NCI-H146 (cell line): ENCODE data around the gene SH3BP5L.

Experiments used
- DNase-seq: peaks from one replicate; lab custom pipeline; 2025; lab: John Stamatoyannopoulos, UW

Gene SH3BP5L

DNA sequence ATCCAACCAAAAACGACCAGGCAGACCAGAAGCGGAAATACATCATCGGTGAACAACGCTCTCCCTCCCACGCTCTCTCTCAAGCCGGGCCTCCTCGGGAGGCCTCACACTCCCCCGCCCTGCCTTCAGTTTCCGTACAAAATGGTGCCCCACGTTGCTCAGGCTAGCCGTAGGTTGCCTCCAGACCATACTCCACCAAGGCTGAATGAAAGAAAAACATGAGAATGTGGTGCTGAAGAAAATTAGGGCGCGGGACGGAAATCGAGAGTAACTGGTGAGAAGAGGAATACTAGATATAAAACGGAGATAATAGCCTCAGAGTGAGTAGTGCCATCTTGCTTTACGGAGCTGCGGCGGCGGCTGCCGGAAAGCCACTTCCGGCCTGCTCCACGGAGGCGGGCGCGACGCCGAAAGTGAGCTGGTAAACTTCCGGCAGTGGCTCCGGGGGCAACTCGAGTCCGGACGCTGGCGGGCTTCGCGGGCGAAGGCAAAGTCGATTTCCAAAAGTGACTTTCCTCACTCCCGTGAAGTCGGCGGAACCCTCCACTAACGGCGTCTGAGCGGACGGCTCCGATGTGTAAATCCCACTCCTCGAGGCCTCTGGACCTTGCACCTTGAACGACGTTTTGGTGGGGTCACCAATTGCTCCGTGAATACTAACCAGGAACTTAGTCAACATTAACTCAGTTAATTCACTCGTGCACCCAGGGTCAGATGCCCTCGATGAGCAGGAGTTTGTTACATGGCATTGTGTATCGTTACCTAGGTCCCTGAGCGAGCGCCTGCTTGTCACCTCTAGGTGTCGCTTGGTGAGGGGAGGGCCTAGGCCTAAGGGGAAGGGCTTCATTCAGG, at the start of gene SH3BP5L:
SH3BP5L (minus strand) TSS at position 7 of the 852 bp plus-strand sequence. CDS start 980 bp downstream, outside the sequence.
- DNase-seq: peak; percentile 96

- peak; percentile 96 for DNase-seq
These were observed 48.3 kb upstream of the SH3BP5L start for GRCh38 chr1:248873993-248874533.

DNA sequence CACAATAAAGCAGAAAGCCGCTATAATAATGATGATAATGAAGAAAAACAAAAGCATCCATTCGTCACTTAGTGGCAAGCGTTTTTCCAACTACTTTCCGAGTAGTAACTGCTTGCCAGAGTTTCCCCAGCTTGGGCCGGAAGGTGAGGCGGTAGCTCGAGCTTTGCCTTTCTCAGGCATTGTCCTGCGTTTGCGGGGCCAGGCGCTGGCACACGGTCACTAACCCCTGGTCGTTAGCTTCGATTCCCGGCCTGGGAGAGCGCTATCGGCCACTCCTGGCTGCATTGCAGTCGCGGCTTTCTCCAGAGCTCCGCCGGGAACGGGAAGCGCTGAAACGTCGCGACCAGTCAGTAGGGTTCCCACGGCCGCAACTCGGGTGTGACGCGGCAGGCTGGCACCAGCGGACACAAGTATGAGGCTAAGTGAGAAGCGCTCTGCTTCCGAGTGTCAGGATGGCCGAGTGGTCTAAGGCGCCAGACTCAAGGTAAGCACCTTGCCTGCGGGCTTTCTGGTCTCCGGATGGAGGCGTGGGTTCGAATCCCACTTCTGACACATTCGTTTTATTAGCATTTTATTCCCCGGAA, 47.8 kb upstream of the SH3BP5L start:
- DNase-seq: peak; percentile 97

DNA sequence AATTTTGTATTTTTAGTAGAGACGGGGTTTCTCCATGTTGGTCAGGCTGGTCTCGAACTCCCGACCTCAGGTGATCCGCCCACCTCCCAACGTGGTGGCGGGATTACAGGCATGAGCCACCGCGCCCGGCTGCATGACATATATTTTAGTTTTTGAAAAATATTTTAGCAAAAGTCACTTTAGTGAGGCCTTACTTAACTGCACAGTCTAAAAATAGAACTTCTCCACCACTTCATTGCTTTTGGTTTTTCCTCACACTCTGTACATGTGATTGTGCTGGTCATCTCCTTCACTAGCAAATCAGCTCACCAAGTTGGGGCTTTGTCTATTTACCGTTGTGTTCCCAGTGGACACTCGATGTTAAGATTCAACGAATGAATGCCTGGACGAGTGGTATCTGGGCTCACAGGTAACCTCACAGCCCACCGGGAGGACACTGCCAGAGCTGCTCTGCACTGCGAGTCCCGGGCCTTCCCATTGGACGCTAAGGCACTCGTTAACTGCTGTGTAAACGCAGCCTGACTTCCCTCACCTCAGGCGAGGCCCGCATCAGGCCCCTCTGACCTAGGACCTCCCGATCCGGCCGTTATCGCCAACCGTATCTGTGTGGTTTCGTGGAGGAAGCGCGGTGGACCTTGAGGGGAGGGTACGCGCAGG, 47.2 kb upstream of the SH3BP5L start:
- DNase-seq: peak; percentile 95

- DNase-seq: no peak
These were observed 46.2 kb upstream of the SH3BP5L start for GRCh38 chr1:248871837-248872401.

DNA sequence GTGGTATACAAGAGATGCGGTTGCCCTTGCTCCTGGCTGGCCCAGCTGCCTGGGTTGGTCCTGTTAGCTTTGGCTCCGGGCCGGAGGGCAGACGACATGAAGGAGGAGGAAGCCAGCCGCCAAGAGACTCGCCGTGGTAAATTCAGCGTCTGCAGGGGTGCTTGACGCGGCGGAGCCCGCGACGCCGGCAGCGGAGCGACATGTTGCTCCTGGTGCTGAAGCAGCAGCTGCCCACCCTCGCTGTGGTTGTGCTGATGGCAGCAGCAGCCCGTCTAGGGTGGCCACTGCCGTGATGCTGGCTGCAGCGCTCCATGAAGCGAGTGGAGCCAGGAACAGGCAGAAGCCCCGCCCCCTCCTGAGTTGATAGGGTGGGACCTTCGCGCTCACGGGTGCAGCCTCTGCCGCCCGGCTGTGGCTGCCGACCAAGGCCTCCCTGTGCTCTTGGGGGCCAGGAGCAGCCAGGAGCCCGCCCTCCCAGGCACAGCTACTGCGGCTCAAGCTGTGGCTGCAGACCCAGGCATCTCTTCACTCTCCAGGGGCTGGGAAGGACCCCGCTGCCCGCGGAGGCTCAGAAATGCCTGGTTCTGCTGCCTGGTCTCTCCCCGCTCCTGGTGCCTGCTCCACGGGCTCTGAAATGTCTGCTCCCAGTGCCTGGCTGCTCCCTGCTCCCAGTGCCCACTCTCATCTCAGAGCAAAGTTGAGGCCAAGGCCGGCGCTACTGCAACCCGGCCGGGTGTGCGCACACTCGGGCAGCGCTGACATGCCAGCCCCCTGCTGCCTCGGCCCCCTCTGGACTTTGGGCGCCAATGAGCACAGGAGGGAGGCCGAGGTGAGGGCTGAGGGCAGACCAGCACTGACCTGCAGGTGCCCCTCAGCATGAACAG, 37.5 kb upstream of the SH3BP5L start:
- peak; percentile 98 for DNase-seq

DNA sequence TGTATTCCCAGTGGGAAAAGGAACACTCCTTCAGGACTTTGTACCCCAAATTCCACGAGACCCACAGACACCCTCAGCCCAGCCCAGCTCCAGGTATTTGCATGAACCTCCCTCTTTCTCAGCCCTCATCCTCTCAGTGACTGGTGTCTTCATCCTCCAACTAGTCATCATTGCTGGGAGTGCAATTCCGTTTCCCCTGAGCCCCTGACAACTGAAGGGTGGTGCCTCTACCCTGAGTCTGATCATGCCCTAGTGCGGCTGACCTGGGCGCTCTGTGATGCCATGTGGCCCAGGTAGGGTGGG, 36.9 kb upstream of the SH3BP5L start:
- no peak for DNase-seq

GRCh38 chr1:248861616-248862015, 35.9 kb upstream of the SH3BP5L start:
- DNase-seq: no peak

DNA sequence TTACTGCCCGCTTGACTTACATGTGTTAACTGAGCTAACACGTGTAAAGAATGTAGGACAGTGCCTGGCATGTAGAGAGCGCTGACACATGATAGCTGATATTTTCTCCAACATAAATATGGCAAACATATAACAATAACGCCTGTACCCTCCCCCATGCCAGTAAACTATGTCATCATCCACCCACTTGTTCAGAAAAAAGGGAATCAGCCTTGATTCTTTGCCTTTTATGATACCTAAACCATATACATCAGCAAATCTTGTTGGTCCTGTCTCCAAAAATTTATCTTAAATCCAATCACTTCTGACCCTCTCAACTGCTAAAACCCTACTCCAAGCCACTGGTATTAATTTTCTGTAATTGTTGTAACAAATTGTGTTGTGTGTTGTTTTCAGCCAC, 34.3 kb upstream of the SH3BP5L start:
- DNase-seq: no peak

DNA sequence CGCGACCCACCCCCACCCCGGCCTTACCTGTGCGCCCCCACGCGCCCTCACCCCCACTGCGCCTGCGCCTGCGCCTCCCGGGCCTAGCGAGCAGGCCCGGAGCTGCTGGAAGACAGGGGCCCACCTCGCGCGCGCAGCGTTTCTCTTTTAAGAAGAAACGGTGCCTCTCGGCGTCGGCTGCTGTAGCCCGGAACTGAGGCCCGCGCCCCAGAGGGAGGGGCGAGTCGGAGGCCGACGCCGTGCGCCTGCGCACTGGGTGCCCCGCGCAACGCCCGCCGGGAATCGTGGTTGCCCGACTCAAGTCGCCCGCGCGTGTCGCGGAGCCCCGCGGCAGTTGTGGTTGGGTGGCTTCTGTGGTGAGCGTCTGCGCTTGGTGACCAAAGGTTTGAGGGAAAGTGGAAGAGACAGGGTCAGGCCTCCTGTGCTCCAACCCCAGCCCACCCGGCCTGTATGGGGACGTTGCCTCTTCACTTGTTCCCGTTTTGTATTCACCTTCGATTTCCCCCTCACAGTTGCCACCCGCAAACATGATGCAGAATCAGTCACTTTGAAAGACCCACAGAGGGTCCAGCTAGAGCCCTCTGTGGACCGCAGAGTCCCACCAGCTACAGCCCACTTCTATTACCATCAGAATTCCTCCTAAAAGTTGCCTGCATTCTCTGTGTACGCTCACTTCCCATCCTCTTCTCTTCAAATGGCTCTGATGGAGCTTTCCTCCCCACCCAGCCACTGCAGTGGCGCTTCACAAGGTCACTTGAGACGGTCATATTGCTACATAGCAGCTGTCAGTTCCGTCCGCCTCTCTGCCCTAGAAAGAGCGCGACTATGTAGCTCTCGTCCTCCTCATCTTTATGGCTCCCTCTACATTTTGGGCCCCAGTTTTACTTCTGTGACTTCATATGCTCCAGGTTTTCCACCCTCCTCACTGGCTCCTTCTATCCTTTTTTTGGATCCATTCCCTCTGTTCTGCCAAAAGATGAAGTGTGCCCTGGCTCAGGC, 33.5 kb upstream of the SH3BP5L start, which contains the start of gene ZNF692:
ZNF692 (minus strand) TSS at position 195 of the 999 bp plus-strand sequence. CDS start 776 bp downstream, outside the sequence.
- peak; percentile 99 for DNase-seq

DNA sequence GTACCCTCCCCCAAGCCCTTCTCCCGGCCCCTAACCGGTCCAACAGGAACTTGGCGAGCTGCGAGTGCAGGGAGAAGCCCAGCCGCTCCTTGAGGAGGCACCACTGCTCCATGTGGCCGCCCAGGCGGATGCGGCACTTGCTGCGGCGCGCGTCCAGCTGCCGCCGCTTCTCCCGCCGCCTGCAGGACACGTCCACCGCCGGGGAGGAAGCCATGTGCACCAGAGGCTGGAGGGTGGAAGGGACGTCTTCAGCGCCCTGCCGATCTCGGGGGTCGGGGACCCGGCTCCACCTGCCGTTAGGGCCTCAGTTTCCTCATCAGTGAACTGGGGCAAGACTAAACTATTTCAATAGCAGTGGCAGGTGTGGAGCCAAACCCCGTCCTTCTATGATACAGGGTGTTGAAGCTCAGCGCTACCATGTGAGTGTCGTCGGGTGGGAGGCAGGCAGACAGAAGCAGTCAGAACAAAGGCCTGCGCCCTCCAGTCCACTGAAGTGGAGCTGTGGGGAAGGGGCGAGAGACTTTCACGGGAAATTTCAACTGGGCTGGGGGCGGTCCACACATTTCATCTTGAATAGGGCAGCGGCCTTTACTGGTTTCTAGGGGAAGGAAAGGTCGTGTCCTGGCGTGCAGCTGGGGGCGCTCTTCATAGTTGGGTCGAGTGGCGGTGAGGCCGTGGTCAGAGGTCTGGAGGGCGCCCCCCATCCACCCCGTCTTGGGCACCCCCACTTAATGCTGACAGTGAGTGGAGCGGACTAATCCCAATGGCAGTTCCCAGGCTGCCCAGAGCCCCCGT, 32.6 kb upstream of the SH3BP5L start:
- peak; percentile 84 for DNase-seq

- DNase-seq: no peak
These were observed 32.0 kb upstream of the SH3BP5L start for GRCh38 chr1:248857749-248858095.

DNA sequence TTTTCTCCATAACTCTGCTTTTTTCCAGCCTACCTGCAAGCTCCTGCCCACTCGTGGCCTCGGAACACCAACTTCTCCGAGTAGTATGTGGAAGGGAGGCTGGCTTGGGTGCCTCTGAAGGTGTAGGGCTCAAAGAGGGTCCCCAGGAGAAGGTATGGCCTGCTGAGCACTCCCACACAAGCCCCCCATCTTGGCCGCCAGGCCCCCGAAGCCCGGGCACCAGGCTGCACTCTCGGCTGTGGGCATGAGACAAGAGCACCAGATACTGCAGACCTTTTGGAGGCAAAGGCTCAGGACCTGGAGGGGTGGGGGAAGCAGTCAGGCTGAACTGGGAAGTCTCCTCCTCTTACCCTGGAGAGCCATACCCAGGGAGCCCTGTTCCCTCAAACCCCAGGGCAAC, 31.5 kb upstream of the SH3BP5L start:
- no peak for DNase-seq

DNA sequence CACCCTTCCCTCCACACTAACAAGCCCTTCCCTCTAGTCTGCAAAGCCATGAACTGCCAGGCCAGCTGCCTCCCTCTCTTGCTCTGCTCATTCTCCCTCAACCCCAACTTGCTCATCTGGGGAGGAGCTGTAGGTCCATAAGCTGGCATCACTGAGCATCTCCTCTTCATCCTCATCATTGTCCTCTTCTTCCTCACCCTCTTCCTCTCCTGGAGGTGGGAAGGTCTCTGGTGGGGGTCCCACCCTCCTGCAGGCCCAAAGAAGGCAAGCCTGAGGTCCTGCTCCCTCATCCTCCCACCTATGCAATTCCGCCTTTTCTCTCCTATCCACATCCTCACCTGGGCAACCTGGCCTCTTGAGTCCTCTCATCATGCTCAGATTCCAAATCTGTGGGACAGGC, 30.5 kb upstream of the SH3BP5L start:
- no peak for DNase-seq

DNA sequence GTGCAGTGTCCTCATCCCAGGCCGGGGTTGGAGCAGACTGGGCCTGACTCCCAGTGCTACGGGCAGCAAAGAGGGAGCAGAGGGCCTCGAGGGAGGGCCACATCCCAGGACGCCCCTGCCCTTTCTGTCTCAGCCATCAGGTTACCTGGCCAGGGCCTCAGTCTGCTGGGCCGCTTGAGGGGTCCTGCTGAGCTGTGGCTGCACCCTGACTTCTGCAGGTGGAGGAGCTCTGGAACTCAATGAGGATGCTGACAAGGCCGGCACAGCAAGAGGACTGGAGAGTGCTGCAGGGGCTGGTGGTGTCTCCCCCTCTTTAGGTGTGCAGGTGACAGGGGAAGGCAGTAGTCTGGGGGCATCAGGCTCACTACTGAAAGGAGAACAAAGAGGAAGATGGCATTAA, 29.9 kb upstream of the SH3BP5L start:
- no peak for DNase-seq

DNA sequence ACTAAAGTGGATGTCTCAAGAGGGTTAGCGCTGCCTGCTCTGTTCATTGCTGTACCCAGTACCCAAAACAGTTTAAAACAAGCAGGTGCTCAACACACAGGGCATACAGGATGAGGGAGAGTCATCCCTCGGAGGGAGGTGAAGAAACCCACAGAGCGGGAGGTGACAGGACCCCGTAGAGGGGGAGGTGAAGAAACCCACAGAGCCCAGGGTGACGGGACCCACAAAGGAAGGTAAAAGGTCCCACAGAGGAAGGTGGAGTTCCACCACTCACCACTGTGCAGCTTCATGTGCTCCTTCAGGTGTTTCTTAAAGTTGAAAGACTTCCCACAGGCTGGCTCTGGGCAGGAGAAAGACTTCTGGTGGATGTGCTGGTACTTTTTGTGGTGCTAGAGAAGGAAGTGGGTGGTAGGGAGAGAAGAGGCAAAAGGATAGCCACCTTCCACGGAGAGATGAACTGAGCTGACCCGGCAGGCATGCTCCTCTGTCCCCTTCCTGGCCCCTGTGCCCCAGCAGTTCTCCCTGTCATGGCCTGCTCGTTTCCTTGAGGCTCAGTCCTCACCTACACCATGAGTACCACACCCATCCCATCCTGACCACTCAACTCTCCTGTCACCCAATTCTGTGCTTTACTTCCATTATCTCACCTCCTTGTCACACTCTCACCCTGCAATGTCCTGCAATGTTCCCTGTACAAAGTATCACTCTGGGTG, 28.1 kb upstream of the SH3BP5L start:
- DNase-seq: no peak

DNA sequence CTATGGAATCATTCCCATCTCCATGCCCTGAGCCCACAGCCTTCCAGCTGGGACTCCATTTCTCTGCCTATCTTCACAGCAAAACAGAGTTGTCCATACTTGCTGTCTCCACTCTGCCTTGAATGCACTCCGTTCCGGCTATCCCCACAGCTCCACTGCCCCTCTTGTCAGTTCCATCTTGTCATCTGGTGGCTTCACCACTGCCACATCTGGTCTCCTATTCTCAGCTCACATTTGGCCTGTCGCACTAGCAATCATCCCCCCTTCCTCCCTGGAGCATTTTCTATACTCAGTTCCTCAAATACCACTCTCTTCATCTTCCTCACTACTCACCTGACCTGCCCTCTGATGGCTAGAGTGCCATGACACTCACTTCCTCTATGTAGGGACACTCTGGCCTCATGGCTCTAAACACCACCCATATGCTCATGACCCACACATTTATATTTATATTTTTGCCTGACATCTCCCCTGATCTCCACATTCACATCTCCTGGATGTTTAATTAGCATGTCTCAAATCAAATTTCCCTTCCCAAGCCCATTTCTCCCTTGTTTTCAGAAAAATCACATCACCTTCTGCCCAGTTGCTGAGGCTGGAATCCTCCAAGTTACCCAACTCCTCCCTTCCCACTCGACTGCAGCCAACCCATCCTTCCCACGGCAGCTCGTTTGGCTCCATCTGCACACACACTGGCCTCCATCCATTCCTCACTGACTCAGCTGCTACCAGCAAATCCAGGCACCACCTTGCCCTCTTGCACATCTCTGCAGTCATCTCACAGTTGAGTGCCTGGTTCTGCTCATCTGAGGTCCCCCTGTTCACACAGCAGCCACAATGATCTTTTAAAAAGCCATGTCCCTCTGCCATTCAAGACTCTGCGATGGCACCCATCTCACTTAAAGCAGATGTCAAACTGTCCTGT, 27.0 kb upstream of the SH3BP5L start:
- DNase-seq: no peak

GRCh38 chr1:248851390-248851789, 25.7 kb upstream of the SH3BP5L start:
- no peak for DNase-seq
